SK-N-SH (cell line): ENCODE data around the gene TPRG1L. TPM values are rescaled to one million over a fixed set of nuclear protein-coding genes. Genes with fewer than 3 reads are reported as not detected.

Experiments used
- CTCF ChIA-PET: fragments of 300-600, 350-600 bp; formaldehyde crosslinking; extraction: SDS; loops from one replicate; lab custom pipeline; 2021; lab: Yijun Ruan, JAX
- POLR2A ChIA-PET: fragments of 350-600 bp; sonication (Branson Sonifier 250); formaldehyde crosslinking; extraction: SDS; loops from one replicate; lab custom pipeline; 2020; ENCODE audit warnings: antibody characterized with exemption, inconsistent platforms; lab: Yijun Ruan, JAX
- DNase-seq: peaks from one replicate; pipeline ENCODE4 v3.0.0; 2012
- H2AFZ ChIP-seq: fragments of 200-600 bp; sonication (generic); 2 replicates; pipeline ENCODE4 v1.8.1; 2016; ENCODE audit warnings: antibody characterized with exemption, mild to moderate bottlenecking, low read depth
- H3F3A ChIP-seq: fragments of 200-600 bp; sonication (generic); replicated peaks from 2 replicates; pipeline ENCODE3; 2016; ENCODE audit warnings: antibody characterized with exemption, mild to moderate bottlenecking; ENCODE audit not compliant: insufficient read depth
- H3K27ac ChIP-seq, 2 experiments: fragments of 200-500 bp in 1 of 2; fragments of 200-600 bp in 1 of 2; sonication (Bioruptor generic) in 1 of 2; sonication (generic), shearing (Covaris generic) in 1 of 2; 2 replicates each; pipeline versions ENCODE4 v1.5.1 to v1.6.1; 2014 to 2016; ENCODE audit warnings: low read depth in 2 of 2, inconsistent platforms in 1 of 2, low read length in 1 of 2, mild to moderate bottlenecking in 1 of 2, mixed read lengths in 1 of 2
- H3K27me3 ChIP-seq: fragments of 200-600 bp; sonication (generic), shearing (Covaris generic); 2 replicates; pipeline ENCODE4 v1.6.1; 2016; ENCODE audit warnings: mixed run types; ENCODE audit not compliant: insufficient read depth
- H3K36me3 ChIP-seq, 2 experiments: fragments of 200-500 bp in 1 of 2; fragments of 200-600 bp in 1 of 2; sonication (Bioruptor generic) in 1 of 2; sonication (generic) in 1 of 2; replicated peaks in 1 of 2; 2 replicates each; pipeline versions ENCODE3 to v1.5.1; 2014 to 2016; ENCODE audit warnings: low read length in 1 of 2, mild to moderate bottlenecking in 1 of 2; ENCODE audit not compliant: insufficient read depth in 2 of 2, control insufficient read depth in 1 of 2
- H3K4me1 ChIP-seq, 2 experiments: fragments of 200-500 bp in 1 of 2; fragments of 200-600 bp in 1 of 2; sonication (Bioruptor generic) in 1 of 2; sonication (generic), shearing (Covaris generic) in 1 of 2; 2 replicates each; pipeline versions ENCODE4 v1.5.1 to v1.6.1; 2014 to 2016; ENCODE audit warnings: low read depth in 1 of 2, low read length in 1 of 2, mixed run types in 1 of 2; ENCODE audit not compliant: insufficient read depth in 2 of 2, control insufficient read depth in 1 of 2
- H3K4me2 ChIP-seq: fragments of 200-600 bp; sonication (generic), shearing (Covaris generic); 2 replicates; pipeline ENCODE4 v1.6.1; 2017; ENCODE audit warnings: mixed run types
- H3K4me3 ChIP-seq, 2 experiments: fragments of 200-500 bp in 1 of 2; fragments of 200-600 bp in 1 of 2; sonication (Bioruptor generic) in 1 of 2; sonication (generic), shearing (Covaris generic) in 1 of 2; 2 replicates each; pipeline versions ENCODE4 v1.5.1 to v1.8.1; 2014 to 2016; ENCODE audit warnings: low read depth in 2 of 2, inconsistent platforms in 1 of 2, low read length in 1 of 2, mild to moderate bottlenecking in 1 of 2, mixed read lengths in 1 of 2, moderate library complexity in 1 of 2
- H3K79me2 ChIP-seq: fragments of 200-600 bp; sonication (generic); 2 replicates; pipeline ENCODE4 v1.8.1; 2017; ENCODE audit warnings: mild to moderate bottlenecking; ENCODE audit not compliant: insufficient read depth
- H3K9ac ChIP-seq: fragments of 200-600 bp; sonication (generic); 2 replicates; pipeline ENCODE4 v1.6.1; 2017; ENCODE audit warnings: mixed run types
- H3K9me2 ChIP-seq: fragments of 200-600 bp; sonication (generic); 2 replicates; pipeline ENCODE4 v1.6.1; 2017; ENCODE audit warnings: mixed run types
- H3K9me3 ChIP-seq: fragments of 200-600 bp; sonication (generic); 2 replicates; pipeline ENCODE4 v1.6.1; 2017; ENCODE audit warnings: mixed run types, mild to moderate bottlenecking, moderate library complexity
- H4K20me1 ChIP-seq: fragments of 200-600 bp; sonication (generic); 2 replicates; pipeline ENCODE4 v1.6.1; 2017; ENCODE audit warnings: mild to moderate bottlenecking, mixed run types; ENCODE audit not compliant: insufficient read depth
- CTCF ChIP-seq: fragments of 200-600 bp; sonication (generic); IDR thresholded peaks from 2 replicates; pipeline ENCODE4 v1.6.1; 2017; ENCODE audit warnings: antibody characterized with exemption, mild to moderate bottlenecking, moderate library complexity
- ELF1 ChIP-seq: IDR thresholded peaks from 2 replicates; pipeline ENCODE4 v1.4.0; 2012
- EZH2phosphoT487 ChIP-seq: fragments of 200-600 bp; sonication (generic); IDR thresholded peaks from 2 replicates; pipeline ENCODE4 v1.6.1; 2017; ENCODE audit warnings: low read depth, mixed run types, mild to moderate bottlenecking, antibody characterized with exemption, moderate library complexity, borderline replicate concordance
- FOXM1 ChIP-seq: IDR thresholded peaks from 2 replicates; pipeline ENCODE4 v1.4.0; 2012; ENCODE audit warnings: low read depth, mild to moderate bottlenecking
- JUND ChIP-seq: IDR thresholded peaks from 2 replicates; pipeline ENCODE4 v1.4.0; 2012
- MEF2A ChIP-seq: IDR thresholded peaks from 2 replicates; pipeline ENCODE4 v1.4.0; 2012; ENCODE audit warnings: low read depth, borderline replicate concordance
- MXI1 ChIP-seq: IDR thresholded peaks from 2 replicates; pipeline ENCODE4 v1.6.1; 2012; ENCODE audit warnings: mild to moderate bottlenecking, low read depth, low read length, improper control_type of control experiment
- PBX3 ChIP-seq: IDR thresholded peaks from 2 replicates; pipeline ENCODE4; 2012
- RFX5 ChIP-seq: IDR thresholded peaks from 2 replicates; pipeline ENCODE4 v1.6.1; 2012; ENCODE audit warnings: mild to moderate bottlenecking, improper control_type of control experiment, low read length
- SMC3 ChIP-seq: IDR thresholded peaks from 2 replicates; pipeline ENCODE4 v1.6.1; 2012; ENCODE audit warnings: low read depth, low read length, improper control_type of control experiment
- TCF12 ChIP-seq: IDR thresholded peaks from 2 replicates; pipeline ENCODE4 v1.4.0; 2012
- USF1 ChIP-seq: IDR thresholded peaks from 2 replicates; pipeline ENCODE4 v1.4.0; 2012; ENCODE audit warnings: low read depth, borderline replicate concordance
- YY1 ChIP-seq: IDR thresholded peaks from 2 replicates; pipeline ENCODE4 v1.4.0; 2012; ENCODE audit warnings: low read depth, mild to moderate bottlenecking
- WGBS: methylation state at CpG from one replicate; pipeline ENCODE4 v1.1.6; 2017; ENCODE audit warnings: low lambda C conversion rate; 5-methylcytosine and 5-hydroxymethylcytosine counted together
- polyA plus RNA-seq, 3 experiments: library from polyadenylated mRNA; depleted of rRNA; stranded (reverse); fragments of >200 nt; gene quantifications; 2 replicates each; pipeline ENCODE4 v1.2.3, GENCODE V29; 2012

The TPRG1L gene
- polyA plus RNA-seq, 1 of the 3 experiments (the other 2 are of a cell fraction), result 25.9 TPM

- Histone ChIP-seq H3K4me1 (peaks cover 0 to 9% of the 10 kb centered on the region in 2 experiments; a peak in 2 of 4 replicates), H3K4me3 (no peak overlapping the region), H3K27me3 (no peaks in the 10 kb centered on the region; the same call in 1 of the 2 replicates), H3K36me3 (peaks cover 11 to 47% of the 10 kb centered on the region in 2 experiments), H3K79me2 (peaks cover 19% of the 10 kb centered on the region), H3K9ac (no peak overlapping the region)
- ChIA-PET CTCF (interaction anchor here (1.3 to 1.6 kb wide), 4 partner anchors 16 to 65 kb away, joined by 3 to 5 read pairs (median 4); no protein-coding TSS in a partner anchor), POLR2A (no interaction called here)
- DNase-seq, result no peak
- 91% methylated on average over 12 of the region's 20 CpGs for WGBS
- TF ChIP-seq USF1 (no peak), MXI1 (no peak), MEF2A (no peak), TCF12 (no peak), PBX3 (no peak), EZH2phosphoT487 (no peak), FOXM1 (no peak), YY1 (no peak), CTCF (no peak), JUND (no peak), RFX5 (no peak), ELF1 (no peak), SMC3 (no peak)
- TF ChIP-seq, all 33 proteins: peak for 0
- Histone ChIP-seq H4K20me1 (no peaks in the 10 kb centered on the region), H3F3A (no peaks in the 10 kb centered on the region), H2AFZ (no peak overlapping the region), H3K9me2 (no peaks in the 10 kb centered on the region), H3K9me3 (no peaks in the 10 kb centered on the region), H3K4me2 (no peak overlapping the region), H3K27ac (no peak overlapping the region)
These were observed 21.8 kb downstream of the TPRG1L start for GRCh38 chr1:3646596-3646995.
